ENCODE results near the gene ZNF730. TPM values are rescaled to one million over a fixed set of nuclear protein-coding genes. Genes with fewer than 3 reads are reported as not detected.
"Not testable (repeated sequence)": the region's sequence is repeated elsewhere in the genome, so short reads cannot be mapped to it uniquely, and the experiment has no call there.

ZNF730 gene
- total RNA-seq, 1 experiment from 2014 or later = not detected

GRCh38 chr19:23099966-23100365 lies 16.9 kb upstream of the ZNF730 start:
- CTCF ChIA-PET = no interaction called here
- TF ChIP-seq CTCF (IDR thresholded peaks at IDR 0.05; ENCODE audit: insufficient read depth in 1 of 2, low read depth in 1 of 2, low read length in 1 of 2, severe bottlenecking in 1 of 2, unreplicated experiment in 1 of 2) = no peak
- H3K27ac Mint-ChIP-seq (ENCODE audit: unreplicated experiment) = no peak overlapping the region
- no TSS peak for BruUV-seq (replicated peaks)
- POLR2A ChIA-PET = no interaction called here
- DNase-seq = no peak
- H3K36me3 Mint-ChIP-seq (ENCODE audit: insufficient read depth, unreplicated experiment) = no peaks in the 10 kb centered on the region
- H3K4me1 ChIP-seq = no peaks in the 10 kb centered on the region
- H3K4me3 ChIP-seq (ENCODE audit: low read depth, low read length) = no peak overlapping the region
- no peaks in the 10 kb centered on the region for H3K9me3 ChIP-seq
- no peaks in the 10 kb centered on the region for H3K27me3 Mint-ChIP-seq (ENCODE audit: insufficient read depth, unreplicated experiment)
- no peaks in the 10 kb centered on the region for H3K4me1 Mint-ChIP-seq (ENCODE audit: low read depth, unreplicated experiment)
- intact Hi-C loops (cut with micrococcal nuclease; ENCODE audit: unreplicated experiment) = no loop called here
- H3K27me3 ChIP-seq (replicated peaks; ENCODE audit: control insufficient read depth, insufficient read depth, low read length) = no peaks in the 10 kb centered on the region
- H3K9me3 Mint-ChIP-seq (ENCODE audit: unreplicated experiment) = peaks cover 35% of the 10 kb centered on the region
- H3K36me3 ChIP-seq (ENCODE audit: control insufficient read depth, insufficient read depth, low read length) = no peaks in the 10 kb centered on the region
- H3K4me3 Mint-ChIP-seq (ENCODE audit: unreplicated experiment) = no peak overlapping the region

GRCh38 chr19:23101241-23101640 lies 15.6 kb upstream of the ZNF730 start:
- no peaks in the 10 kb centered on the region for H3K36me3 Mint-ChIP-seq (ENCODE audit: insufficient read depth, unreplicated experiment)
- H3K4me1 Mint-ChIP-seq (ENCODE audit: low read depth, unreplicated experiment) = no peaks in the 10 kb centered on the region
- H3K9me3 Mint-ChIP-seq (ENCODE audit: unreplicated experiment) = peaks cover 31% of the 10 kb centered on the region
- intact Hi-C loops (cut with micrococcal nuclease; ENCODE audit: unreplicated experiment) = no loop called here
- no peak for DNase-seq
- no peak for TF ChIP-seq CTCF (IDR thresholded peaks at IDR 0.05; ENCODE audit: insufficient read depth in 1 of 2, low read depth in 1 of 2, low read length in 1 of 2, severe bottlenecking in 1 of 2, unreplicated experiment in 1 of 2)
- no TSS peak for BruUV-seq (replicated peaks)
- H3K4me3 Mint-ChIP-seq (ENCODE audit: unreplicated experiment) = no peak overlapping the region
- no peaks in the 10 kb centered on the region for H3K27me3 ChIP-seq (replicated peaks; ENCODE audit: control insufficient read depth, insufficient read depth, low read length)
- ChIA-PET POLR2A (no interaction called here), CTCF (no interaction called here)
- H3K36me3 ChIP-seq (ENCODE audit: control insufficient read depth, insufficient read depth, low read length) = no peaks in the 10 kb centered on the region
- H3K4me1 ChIP-seq = no peaks in the 10 kb centered on the region
- no peaks in the 10 kb centered on the region for H3K9me3 ChIP-seq
- H3K27ac Mint-ChIP-seq (ENCODE audit: unreplicated experiment) = no peak overlapping the region
- H3K4me3 ChIP-seq (ENCODE audit: low read depth, low read length) = no peak overlapping the region
- no peaks in the 10 kb centered on the region for H3K27me3 Mint-ChIP-seq (ENCODE audit: insufficient read depth, unreplicated experiment)

DNA sequence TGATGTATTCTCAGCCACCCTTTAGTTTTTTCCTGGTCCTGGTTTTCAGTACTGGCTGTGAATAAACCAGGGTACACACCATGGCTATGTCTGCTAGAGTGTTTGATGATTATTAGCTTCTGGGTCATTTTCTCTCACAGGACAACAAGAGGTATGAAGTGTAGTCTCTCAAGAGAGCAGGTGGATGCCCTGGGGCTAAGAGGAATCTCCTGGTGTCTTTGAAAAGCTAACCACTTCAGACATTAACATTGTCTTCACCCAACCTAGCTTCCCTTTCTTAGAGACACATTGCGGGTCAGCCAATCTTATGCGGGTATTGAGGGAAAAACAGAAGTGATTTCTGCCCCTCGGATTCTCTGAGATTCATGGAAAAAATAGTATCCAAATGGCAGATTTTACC lies 1.6 kb downstream of the ZNF730 start:
- no peaks in the 10 kb centered on the region for H3K36me3 Mint-ChIP-seq (ENCODE audit: insufficient read depth, unreplicated experiment)
- intact Hi-C loops (cut with micrococcal nuclease; ENCODE audit: unreplicated experiment) = no loop called here
- no peaks in the 10 kb centered on the region for H3K27me3 Mint-ChIP-seq (ENCODE audit: insufficient read depth, unreplicated experiment)
- peaks cover 22% of the 10 kb centered on the region for H3K9me3 Mint-ChIP-seq (ENCODE audit: unreplicated experiment)
- Histone ChIP-seq H3K4me1 (no peaks in the 10 kb centered on the region), H3K9me3 (no peaks in the 10 kb centered on the region; the same call in 1 of the 2 replicates), H3K27me3 (replicated peaks; ENCODE audit: control insufficient read depth, insufficient read depth, low read length) (no peaks in the 10 kb centered on the region), H3K4me3 (ENCODE audit: low read depth, low read length) (no peak overlapping the region), H3K36me3 (ENCODE audit: control insufficient read depth, insufficient read depth, low read length) (no peaks in the 10 kb centered on the region)
- H3K4me3 Mint-ChIP-seq (ENCODE audit: unreplicated experiment) = no peak overlapping the region
- no TSS peak for BruUV-seq (replicated peaks)
- ChIA-PET POLR2A (no interaction called here), CTCF (no interaction called here)
- H3K4me1 Mint-ChIP-seq (ENCODE audit: low read depth, unreplicated experiment) = no peaks in the 10 kb centered on the region
- no peak overlapping the region for H3K27ac Mint-ChIP-seq (ENCODE audit: unreplicated experiment)
- DNase-seq = no peak
- TF ChIP-seq CTCF (IDR thresholded peaks at IDR 0.05; ENCODE audit: insufficient read depth in 1 of 2, low read depth in 1 of 2, low read length in 1 of 2, severe bottlenecking in 1 of 2, unreplicated experiment in 1 of 2) = no peak

GRCh38 chr19:23134211-23134610 lies 17.4 kb downstream of the ZNF730 start:
- H3K4me3 Mint-ChIP-seq (ENCODE audit: unreplicated experiment); H3K36me3 ChIP-seq (ENCODE audit: control insufficient read depth, insufficient read depth, low read length); H3K27me3 ChIP-seq (replicated peaks; ENCODE audit: control insufficient read depth, insufficient read depth, low read length); H3K9me3 Mint-ChIP-seq (ENCODE audit: unreplicated experiment); BruUV-seq (replicated peaks); H3K36me3 Mint-ChIP-seq (ENCODE audit: insufficient read depth, unreplicated experiment); POLR2A ChIA-PET; DNase-seq; H3K4me3 ChIP-seq (ENCODE audit: low read depth, low read length); CTCF ChIA-PET; H3K27me3 Mint-ChIP-seq (ENCODE audit: insufficient read depth, unreplicated experiment); H3K9me3 ChIP-seq; H3K4me1 ChIP-seq; intact Hi-C loops (cut with micrococcal nuclease; ENCODE audit: unreplicated experiment); H3K27ac Mint-ChIP-seq (ENCODE audit: unreplicated experiment); H3K4me1 Mint-ChIP-seq (ENCODE audit: low read depth, unreplicated experiment): not testable (repeated sequence)

All from Caco-2 (cell line).